GM18505 (cell line): ENCODE measurements around the gene CFI.
A peak's percentile ranks its signal among the peaks of the same experiment; 100 is the strongest.

Source experiments
- ATAC-seq: cut with Tn5 transposase; IDR thresholded peaks from one replicate; pipeline ENCODE4 v1.9.1; 2021; ENCODE audit not compliant: unreplicated experiment
- POLR2A ChIP-seq: IDR thresholded peaks from 4 replicates; pipeline ENCODE4 v1.6.1; 2011; ENCODE audit warnings: borderline replicate concordance; ENCODE audit not compliant: insufficient read depth, insufficient read length; ENCODE audit errors: extremely low read depth

The CFI gene

DNA sequence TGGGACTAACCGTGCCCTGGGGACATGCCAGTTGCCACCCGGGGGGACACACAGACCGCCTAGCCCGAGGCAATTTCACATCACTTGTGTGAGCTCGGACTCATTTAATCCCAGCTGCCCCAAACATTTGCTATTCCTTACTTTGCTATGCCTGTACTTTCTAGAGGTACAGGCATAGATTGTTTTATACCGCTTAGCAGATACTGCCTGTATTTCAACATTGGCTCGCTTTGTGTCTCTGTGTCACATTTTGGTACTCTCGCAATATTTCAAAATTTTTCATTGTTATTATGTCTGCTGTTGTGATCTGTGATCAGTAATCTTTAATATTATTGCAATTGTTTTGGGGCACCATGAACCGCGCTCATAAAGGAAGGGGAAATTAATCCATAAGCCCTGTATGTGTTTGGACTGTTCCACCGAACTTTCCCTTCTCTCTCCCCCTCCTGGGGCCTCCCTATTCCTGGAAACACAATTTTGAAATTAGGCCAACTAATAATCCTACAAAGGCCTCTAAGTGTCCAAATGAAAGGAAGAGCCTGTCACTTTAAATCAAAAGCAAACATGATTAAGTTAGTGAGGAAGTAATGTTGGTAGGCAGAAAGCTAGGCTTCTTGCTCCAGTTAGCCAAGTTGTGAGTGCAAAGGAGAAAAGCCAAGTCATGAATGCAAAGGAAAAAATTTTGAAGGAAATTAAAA lies 98.0 kb downstream of the CFI start:
- ATAC-seq: no peak
- no peak for TF ChIP-seq POLR2A

DNA sequence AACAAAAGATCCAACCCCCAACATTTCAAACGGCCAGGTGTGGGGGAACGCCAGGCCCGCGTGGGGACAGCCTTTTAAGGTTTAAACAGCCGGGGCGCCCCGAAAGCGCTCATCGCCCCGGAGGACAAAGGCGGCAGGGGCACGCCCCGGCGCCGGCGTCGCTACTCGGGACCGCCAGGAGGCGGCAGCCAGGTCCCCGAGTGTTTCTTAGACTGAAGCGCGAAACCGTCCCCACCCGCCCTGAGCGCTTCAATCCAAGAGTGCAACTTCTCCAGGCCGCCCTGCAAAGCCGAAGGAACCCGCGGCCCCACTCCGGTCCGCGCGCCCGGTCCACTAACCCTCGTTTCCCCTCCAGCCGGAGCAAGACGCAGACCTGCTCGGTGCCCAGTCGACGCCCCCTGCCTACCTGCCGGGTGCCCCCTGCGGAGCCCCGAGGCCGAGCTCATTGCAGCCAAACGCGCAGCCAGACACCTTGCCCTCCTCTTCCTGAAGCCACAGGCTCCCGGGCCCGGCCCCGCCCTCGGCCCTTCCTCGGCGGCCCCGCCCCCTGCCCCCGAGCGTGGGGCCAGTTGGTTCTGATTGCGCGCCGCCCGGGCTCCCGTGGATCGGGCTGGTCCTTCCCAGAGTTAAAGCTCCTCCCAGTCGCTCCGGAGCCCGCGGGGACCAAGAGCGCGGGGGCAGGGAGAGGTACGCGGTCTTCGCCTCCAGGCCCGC lies 98.7 kb downstream of the CFI start, which contains the start of gene CASP6:
Gene CASP6 (minus strand): TSS at position 496 of the 714 bp plus-strand sequence. CDS start 50 bp downstream, at position 446.
- TF ChIP-seq POLR2A: peak; percentile 55
- peak; percentile 83 for ATAC-seq

DNA sequence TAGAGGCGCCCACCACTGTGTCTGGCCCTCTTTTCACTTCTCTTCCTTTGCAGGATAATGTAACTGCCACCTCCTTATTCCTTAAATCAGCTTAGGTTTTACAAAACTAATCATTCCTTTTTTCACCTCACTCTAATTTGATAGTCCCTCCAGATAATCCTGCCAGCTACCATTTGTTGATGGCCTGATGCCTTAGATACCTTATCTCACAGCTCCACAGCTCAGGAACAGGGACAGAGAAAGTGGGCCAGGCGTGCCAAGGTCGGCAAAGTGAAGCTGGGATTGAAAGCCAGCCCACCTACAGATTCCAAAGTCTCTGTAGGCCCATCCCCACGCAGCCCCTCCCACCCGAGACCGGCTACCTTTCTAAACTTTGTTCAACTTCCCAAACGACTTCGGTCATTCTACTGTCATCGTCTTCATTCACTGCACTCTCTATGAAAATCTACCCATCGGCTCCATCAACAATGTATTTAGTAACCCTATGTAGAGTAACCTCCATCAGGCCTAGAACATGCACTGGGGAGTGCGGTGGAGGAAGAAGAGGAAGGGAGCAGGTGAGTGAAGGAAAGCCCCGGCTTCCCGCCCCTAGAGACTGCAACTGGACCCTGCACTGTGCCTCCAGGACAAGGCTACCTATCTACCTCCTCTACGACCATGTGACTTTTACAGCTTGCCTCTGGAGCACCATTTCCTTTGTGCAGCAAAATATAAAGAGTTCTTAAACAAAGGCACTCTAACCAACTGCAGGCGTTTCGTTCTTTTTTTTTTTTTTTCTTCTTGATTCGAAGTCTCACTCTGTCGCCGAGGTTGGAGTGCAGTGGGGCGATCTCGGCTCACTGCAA lies 100.0 kb downstream of the CFI start:
- no peak for ATAC-seq
- no peak for TF ChIP-seq POLR2A

- TF ChIP-seq POLR2A: no peak
- ATAC-seq: no peak
These were observed 102.1 kb downstream of the CFI start for GRCh38 chr4:109699553-109700225.

GRCh38 chr4:109698656-109699055 lies 103.1 kb downstream of the CFI start:
- TF ChIP-seq POLR2A: no peak
- no peak for ATAC-seq

DNA sequence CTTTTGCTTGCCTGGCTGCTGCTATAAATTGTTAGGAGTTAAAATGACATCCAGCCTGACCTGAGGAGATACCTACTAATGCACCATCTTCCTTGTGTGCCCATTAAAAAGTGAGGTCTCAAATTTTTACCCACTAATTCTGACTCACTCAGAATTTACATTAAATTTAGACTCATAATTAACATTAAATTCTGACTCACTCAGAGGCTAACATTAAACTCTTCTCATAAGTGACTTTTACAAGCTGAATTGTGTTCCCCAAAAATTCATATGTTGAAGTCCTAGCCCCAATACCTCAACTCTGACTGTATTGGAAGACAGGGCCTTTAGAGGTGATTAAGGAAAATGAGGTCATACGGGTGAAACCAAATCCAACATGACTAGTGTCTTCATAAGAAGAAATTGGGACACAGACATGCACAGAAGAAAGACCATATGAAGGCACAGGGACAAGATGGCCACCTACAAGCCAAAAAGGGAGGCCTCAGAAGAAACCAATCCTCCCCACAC lies 110.3 kb downstream of the CFI start:
- no peak for TF ChIP-seq POLR2A
- no peak for ATAC-seq
